Stomach (tissue), 9 donors: Measurements from ENCODE around the gene CWH43. TPM values are rescaled to one million over a fixed set of nuclear protein-coding genes. Genes with fewer than 3 reads are reported as not detected.

Source experiments
- DNase-seq, 2 donors: peaks; one replicate each; pipeline versions ENCODE4 v3.0.0 to v3.0.0-alpha.2; 2013 to 2019
- H3K27ac ChIP-seq, 5 donors: fragments of 200-600 bp in 4 of 5; sonication (generic) in 4 of 5; one replicate each; pipeline ENCODE4 v1.5.1; 2013 to 2019; ENCODE audit warnings: mild to moderate bottlenecking in 1 of 5, moderate library complexity in 1 of 5
- H3K27me3 ChIP-seq, 3 donors: fragments of 200-600 bp; sonication (generic); one replicate each; pipeline ENCODE4 v1.5.1; 2017 to 2019; ENCODE audit warnings: mixed run types in 1 of 3
- H3K36me3 ChIP-seq, 4 donors: fragments of 200-600 bp; sonication (generic); 1 replicate in 3 of 4; 2 replicates in 1 of 4; pipeline ENCODE4 v1.5.1; 2016 to 2019
- H3K4me1 ChIP-seq, 4 donors: fragments of 200-600 bp; sonication (generic); one replicate each; pipeline ENCODE4 v1.5.1; 2016 to 2019
- H3K4me3 ChIP-seq, 4 donors: fragments of 200-600 bp; sonication (generic) in 3 of 4; one replicate each; pipeline ENCODE4 v1.5.1; 2016 to 2019; ENCODE audit warnings: mild to moderate bottlenecking in 1 of 4
- H3K9me3 ChIP-seq, 4 donors: fragments of 200-600 bp; sonication (generic); one replicate each; pipeline ENCODE4 v1.5.1; 2016 to 2019
- CTCF ChIP-seq, 7 experiments: fragments of 450-650 bp in 4 of 7; fragments of 200-600 bp in 3 of 7; sonication (generic) in 3 of 7; IDR thresholded peaks; one replicate each; pipeline ENCODE4 v1.5.1; 2016 to 2019; ENCODE audit warnings: antibody characterized with exemption in 7 of 7, control low read depth in 2 of 7, mild to moderate bottlenecking in 1 of 7
- EP300 ChIP-seq: sonication (generic); formaldehyde crosslinking; IDR thresholded peaks from one replicate; pipeline ENCODE4 v1.6.1; 2017; ENCODE audit warnings: antibody characterized with exemption
- POLR2A ChIP-seq, 4 donors: fragments of 450-650 bp; IDR thresholded peaks; one replicate each; pipeline ENCODE4 v1.6.1; 2016; ENCODE audit warnings: antibody characterized with exemption in 4 of 4, control low read depth in 2 of 4, mild to moderate bottlenecking in 1 of 4, moderate library complexity in 1 of 4
- POLR2AphosphoS5 ChIP-seq, 3 donors: sonication (generic); formaldehyde crosslinking; IDR thresholded peaks; one replicate each; pipeline ENCODE4 v1.6.1; 2016; ENCODE audit warnings: antibody characterized with exemption in 3 of 3
- WGBS, 5 donors: extraction: QIAGEN DNeasy Blood & Tissue Kit in 3 of 5; methylation state at CpG; one replicate each; pipeline versions ENCODE4 v1.1.5 to v1.1.7; 2013 to 2018; 5-methylcytosine and 5-hydroxymethylcytosine counted together
- intact Hi-C: fragments of 100-400 bp; cut with DNase I; formaldehyde crosslinking; loops from one replicate; pipeline ENCODE4 v1.15.1; 2023; ENCODE audit warnings: low total_unique reads
- polyA plus RNA-seq, 3 donors: library from polyadenylated mRNA; stranded (reverse); fragments of 200-250 nt; gene quantifications; one replicate each; pipeline ENCODE4 v1.2.3, GENCODE V29; 2013
- total RNA-seq, 5 donors: library from RNA; depleted of rRNA; stranded (reverse); fragments of >200 nt; gene quantifications; one replicate each; pipeline versions ENCODE4 v1.1.0 to v1.2.3, GENCODE V29; 2014 to 2016
- donor health status: healthy with polysubstance abuse.
- donor health status: Bipolar disorder and iron deficiency.
- donor health status: healthy.

The CWH43 gene
- total and polyA plus RNA-seq, 8 donors = 0.50 to 48.1 (median 2.8) TPM; not detected in 1

GRCh38 chr4:48986654-48987164 lies 634 bp downstream of the CWH43 start:
- Histone ChIP-seq H3K4me3 (peak overlapping the region; percentile 30 to 52 (median 44)), H3K27me3 (peaks cover 0 to 43% (median 13%) of the 10 kb centered on the region in 3 donors), H3K9me3 (no peaks in the 10 kb centered on the region), H3K27ac (peak overlapping the region in 1 of 5 donors; percentile 36), H3K4me1 (peaks cover 0 to 13% (median 13%) of the 10 kb centered on the region in 4 donors), H3K36me3 (no peaks in the 10 kb centered on the region)
- no peak for DNase-seq
- 47 to 59% (median 49%) methylated on average over 27 of the region's 27 CpGs for WGBS, 5 donors
- intact Hi-C loops = no loop called here
- TF ChIP-seq EP300 (no peak), POLR2AphosphoS5 (IDR thresholded peaks at IDR 0.05) (no peak), POLR2A (IDR thresholded peaks at IDR 0.05) (no peak), CTCF (IDR thresholded peaks at IDR 0.05) (no peak)

- no peaks in the 10 kb centered on the region for H3K36me3 ChIP-seq
- no peak overlapping the region for H3K4me3 ChIP-seq
- no peak for TF ChIP-seq EP300
- no peak for TF ChIP-seq CTCF (IDR thresholded peaks at IDR 0.05)
- no peak for TF ChIP-seq POLR2AphosphoS5 (IDR thresholded peaks at IDR 0.05)
- TF ChIP-seq POLR2A (IDR thresholded peaks at IDR 0.05) = no peak
- H3K9me3 ChIP-seq = no peaks in the 10 kb centered on the region
- no peak for DNase-seq
- H3K27me3 ChIP-seq = peaks cover 0 to 34% (median 13%) of the 10 kb centered on the region in 3 donors
- no peak overlapping the region for H3K27ac ChIP-seq
- peaks cover 0 to 24% (median 13%) of the 10 kb centered on the region in 4 donors for H3K4me1 ChIP-seq
- 56 to 67% (median 59%) methylated on average over 5 of the region's 5 CpGs for WGBS, 5 donors
- intact Hi-C loops = no loop called here
Measured at GRCh38 chr4:48989461-48990203, 3.6 kb downstream of the CWH43 start.

GRCh38 chr4:48991357-48991756 lies 5.3 kb downstream of the CWH43 start:
- Histone ChIP-seq H3K4me3 (no peak overlapping the region), H3K4me1 (peaks cover 0 to 14% (median 4%) of the 10 kb centered on the region in 4 donors), H3K9me3 (no peaks in the 10 kb centered on the region), H3K27me3 (peaks cover 0 to 16% (median 4%) of the 10 kb centered on the region in 3 donors), H3K36me3 (no peaks in the 10 kb centered on the region), H3K27ac (no peak overlapping the region)
- DNase-seq = no peak
- TF ChIP-seq EP300 (no peak), CTCF (IDR thresholded peaks at IDR 0.05) (no peak), POLR2A (IDR thresholded peaks at IDR 0.05) (no peak), POLR2AphosphoS5 (IDR thresholded peaks at IDR 0.05) (no peak)
- whole genome bisulfite sequencing, 5 donors = 84 to 94% (median 91%) methylated on average over 3 of the region's 3 CpGs
- intact Hi-C loops = no loop called here

- H3K4me1 ChIP-seq = peaks cover 0 to 11% (median 2%) of the 10 kb centered on the region in 4 donors
- no peak overlapping the region for H3K4me3 ChIP-seq
- no peaks in the 10 kb centered on the region for H3K9me3 ChIP-seq
- WGBS, 5 donors = 31 to 57% (median 38%) methylated on average over 3 of the region's 3 CpGs
- TF ChIP-seq POLR2A (IDR thresholded peaks at IDR 0.05) (no peak), CTCF (IDR thresholded peaks at IDR 0.05) (no peak), POLR2AphosphoS5 (IDR thresholded peaks at IDR 0.05) (no peak), EP300 (no peak)
- H3K36me3 ChIP-seq = no peaks in the 10 kb centered on the region
- intact Hi-C loops = no loop called here
- peak overlapping the region in 1 of 5 donors; percentile 10 for H3K27ac ChIP-seq
- no peaks in the 10 kb centered on the region for H3K27me3 ChIP-seq
- DNase-seq = no peak
Measured at GRCh38 chr4:48997962-48998361, 11.9 kb downstream of the CWH43 start.
